HL-60 (cell line): ENCODE measurements around the gene GPD2.

Experiments
- DNase-seq, 2 experiments: peaks; one replicate each; pipeline ENCODE4 v3.0.0-alpha.2; 2010 to 2020; ENCODE audit warnings: low read depth in 1 of 2, low spot score in 1 of 2
- H3K27ac ChIP-seq: fragments of 250-450 bp; sonication (Bioruptor Pico); replicated peaks from 2 replicates; pipeline ENCODE4 v1.5.1; 2020; ENCODE audit warnings: mild to moderate bottlenecking, moderate library complexity
- H3K27me3 ChIP-seq: fragments of 250-450 bp; sonication (Bioruptor Pico); 2 replicates; pipeline ENCODE4 v1.5.1; 2021; ENCODE audit warnings: mild to moderate bottlenecking, moderate library complexity; ENCODE audit not compliant: insufficient read depth, poor library complexity, severe bottlenecking
- H3K4me3 ChIP-seq: replicated peaks from 2 replicates; pipeline ENCODE4 v1.5.1; 2011; ENCODE audit warnings: mild to moderate bottlenecking, control low read depth, low read length; ENCODE audit not compliant: insufficient read depth
- CTCF ChIP-seq: IDR thresholded peaks from one replicate; pipeline ENCODE4 v1.5.1; 2011; ENCODE audit warnings: low read length, control low read depth, inconsistent platforms; ENCODE audit not compliant: insufficient read depth
- GABPA ChIP-seq: IDR thresholded peaks from 2 replicates; pipeline ENCODE4 v1.6.1; 2012; ENCODE audit warnings: low read depth
- POLR2AphosphoS5 ChIP-seq: IDR thresholded peaks from 2 replicates; pipeline ENCODE4 v1.6.1; 2012; ENCODE audit warnings: low read depth
- REST ChIP-seq: IDR thresholded peaks from 2 replicates; pipeline ENCODE4 v1.6.1; 2012; ENCODE audit warnings: low read depth; ENCODE audit not compliant: insufficient replicate concordance
- SPI1 ChIP-seq: IDR thresholded peaks from 2 replicates; pipeline ENCODE4 v1.6.1; 2012; ENCODE audit warnings: low read depth, mild to moderate bottlenecking, borderline replicate concordance
- long read RNA-seq: library from polyadenylated mRNA; unstranded; transcript quantifications from one replicate; pipeline ENCODE4 v2.0.0, GENCODE V29; 2020

Gene GPD2
- long read RNA-seq, transcript GPD2-208 (17 exons, 2,457 nt) = major isoform, 5 of 11 reads
- long read RNA-seq, partial matches to known transcripts = 0 of 11 reads
- long read RNA-seq, other reads (novel, unspliced or antisense) = 6 of 11 reads

GRCh38 chr2:156435718-156436496, at the start of gene GPD2:
TSS of gene GPD2 (plus strand) at chr2:156436379. CDS start at chr2:156476106, 39,727 bp downstream.
- peak within 1 kb of the TSS; percentile 69 for H3K4me3 ChIP-seq
- TF ChIP-seq POLR2AphosphoS5 = peak; percentile 16; the same call in 1 of the 2 replicates
- no peak for TF ChIP-seq REST
- TF ChIP-seq GABPA = 0 out of 2 replicates have a peak, but pooled peaks have one; percentile 26
- no peak for TF ChIP-seq CTCF
- TF ChIP-seq SPI1 = peak; percentile 60; the same call in 1 of the 2 replicates
- H3K27ac ChIP-seq = peak within 1 kb of the TSS; percentile 76
- peak; percentile 30 to 83 for DNase-seq
- no peaks in the 10 kb centered on the region for H3K27me3 ChIP-seq

- no peaks in the 10 kb centered on the region for H3K27me3 ChIP-seq
- DNase-seq = no peak
- TF ChIP-seq GABPA = no peak
- no peak for TF ChIP-seq CTCF
- no peak for TF ChIP-seq SPI1
- TF ChIP-seq POLR2AphosphoS5 = no peak
- no peak for TF ChIP-seq REST
- H3K27ac ChIP-seq = no peak overlapping the region
- no peak overlapping the region for H3K4me3 ChIP-seq
Measured at GRCh38 chr2:156394033-156394741, 42.0 kb upstream of the GPD2 start.

- peak in 1 of 2 experiments; percentile 49 for DNase-seq
- TF ChIP-seq REST = no peak
- no peak; the same call in 1 of the 2 replicates for TF ChIP-seq SPI1
- TF ChIP-seq CTCF = no peak
- TF ChIP-seq GABPA = no peak
- Histone ChIP-seq H3K4me3 (no peak overlapping the region), H3K27me3 (no peaks in the 10 kb centered on the region), H3K27ac (no peak overlapping the region)
Measured at GRCh38 chr2:156396126-156396525, 40.1 kb upstream of the GPD2 start.
